Calu3 (cell line): ENCODE measurements around the gene GNPTAB. TPM values are rescaled to one million over a fixed set of nuclear protein-coding genes. Genes with fewer than 3 reads are reported as not detected.

Source experiments
- BruUV-seq: library from RNA; stranded (reverse); fragments of 400-500 nt; replicated peaks from 2 replicates; lab custom pipeline; 2021; lab: Mats Ljungman, UMichigan
- CTCF ChIA-PET: fragments of 300-600 bp; sonication (Branson Sonifier 250); formaldehyde crosslinking; loops from one replicate; lab custom pipeline; 2022; ENCODE audit warnings: antibody characterized with exemption; lab: Charles Lee
- DNase-seq: peaks from one replicate; pipeline ENCODE4 v3.0.0; 2022
- H3K27ac Mint-ChIP-seq: one replicate; pipeline ENCODE4 v1.8.0; 2022; ENCODE audit warnings: mixed read lengths; ENCODE audit not compliant: unreplicated experiment
- H3K27me3 Mint-ChIP-seq: one replicate; pipeline ENCODE4 v1.8.0; 2022; ENCODE audit warnings: mixed read lengths; ENCODE audit not compliant: unreplicated experiment
- H3K36me3 Mint-ChIP-seq: one replicate; pipeline ENCODE4 v1.8.0; 2022; ENCODE audit warnings: mild to moderate bottlenecking, moderate library complexity, mixed read lengths; ENCODE audit not compliant: insufficient read depth, unreplicated experiment
- H3K4me1 Mint-ChIP-seq: one replicate; pipeline ENCODE4 v1.8.0; 2022; ENCODE audit warnings: mild to moderate bottlenecking, low read depth, mixed read lengths; ENCODE audit not compliant: unreplicated experiment
- H3K4me3 Mint-ChIP-seq: one replicate; pipeline ENCODE4 v1.8.0; 2022; ENCODE audit warnings: mild to moderate bottlenecking, low read depth, moderate library complexity, mixed read lengths; ENCODE audit not compliant: unreplicated experiment
- H3K9me3 Mint-ChIP-seq: one replicate; pipeline ENCODE4 v1.8.0; 2022; ENCODE audit warnings: low read depth, mixed read lengths; ENCODE audit not compliant: unreplicated experiment
- CTCF ChIP-seq: fragments of 200-600 bp; IDR thresholded peaks from one replicate; pipeline ENCODE4 v1.8.0; 2022; ENCODE audit warnings: antibody characterized with exemption; ENCODE audit not compliant: unreplicated experiment
- intact Hi-C: fragments of 100-400 bp; cut with micrococcal nuclease; formaldehyde crosslinking; loops from one replicate; pipeline ENCODE4 v1.10.0; 2022; ENCODE audit not compliant: unreplicated experiment
- total RNA-seq: library from RNA; stranded (reverse); gene quantifications from 2 replicates; pipeline ENCODE4 v1.2.3, GENCODE V29; 2022

GNPTAB gene
- total RNA-seq, 1 experiment from 2014 or later = 36.0 TPM

DNA sequence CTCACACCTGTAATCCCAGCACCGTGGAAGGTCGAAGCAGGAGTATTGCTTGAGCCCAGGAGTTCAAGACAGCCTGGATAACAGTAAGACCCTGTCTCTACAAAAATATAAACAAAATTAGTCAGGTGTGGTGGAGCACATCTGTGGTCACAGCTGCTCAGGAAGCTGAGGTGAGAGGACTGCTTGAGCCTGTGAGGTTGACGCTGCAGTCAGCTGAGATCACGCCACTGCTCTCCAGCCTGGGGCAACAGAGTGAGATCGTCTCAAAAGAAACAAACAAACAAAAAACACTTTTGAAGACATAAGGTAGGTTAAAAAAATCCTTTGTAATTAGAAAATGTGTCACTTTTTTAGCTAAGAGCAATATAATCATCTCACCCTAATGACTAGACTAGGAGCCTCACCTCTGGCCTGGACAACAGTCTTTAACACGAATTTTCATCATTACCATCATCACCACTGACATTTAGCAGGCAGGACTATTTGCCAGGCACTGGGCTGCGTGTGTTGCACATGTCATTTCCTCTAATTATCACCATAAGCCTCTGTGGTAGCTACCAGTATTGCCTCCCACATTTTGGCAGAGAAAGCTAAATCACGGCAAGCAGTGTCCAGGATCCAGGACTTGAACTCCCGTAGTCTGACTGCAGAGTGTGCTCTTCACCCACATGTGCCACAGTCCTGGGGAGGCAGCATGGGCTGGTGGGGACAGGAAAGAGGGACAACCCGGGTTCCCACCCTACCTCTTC lies 86.9 kb downstream of the GNPTAB start:
- no peaks in the 10 kb centered on the region for H3K4me1 Mint-ChIP-seq
- H3K4me3 Mint-ChIP-seq = no peak overlapping the region
- peaks cover 9% of the 10 kb centered on the region for H3K36me3 Mint-ChIP-seq
- no peak for TF ChIP-seq CTCF
- no peak overlapping the region for H3K27ac Mint-ChIP-seq
- H3K27me3 Mint-ChIP-seq = no peaks in the 10 kb centered on the region
- H3K9me3 Mint-ChIP-seq = no peaks in the 10 kb centered on the region
- intact Hi-C loops = no loop called here
- DNase-seq = no peak
- no TSS peak for BruUV-seq
- CTCF ChIA-PET = no interaction called here

DNA sequence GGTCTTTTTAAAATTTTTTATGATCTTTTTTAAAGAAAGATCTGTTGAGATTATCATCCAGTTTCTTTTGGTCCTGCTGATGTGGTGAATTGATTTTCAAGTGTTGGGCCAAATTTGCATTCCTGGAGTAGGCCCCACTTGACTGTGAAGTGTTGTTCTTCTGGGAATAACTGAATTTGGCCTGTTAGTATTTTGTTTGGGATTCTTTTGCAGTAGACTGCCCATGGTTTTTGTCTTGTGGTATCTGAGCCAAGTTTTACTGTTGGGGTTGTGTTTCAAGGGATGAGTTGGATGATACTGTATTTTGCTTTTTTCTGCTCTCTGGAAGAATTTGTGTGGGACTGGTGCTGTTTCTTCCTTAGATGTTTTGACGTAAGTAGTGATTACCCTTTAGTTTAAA lies 87.5 kb downstream of the GNPTAB start:
- intact Hi-C loops = no loop called here
- CTCF ChIA-PET = no interaction called here
- TF ChIP-seq CTCF = no peak
- H3K4me1 Mint-ChIP-seq = no peaks in the 10 kb centered on the region
- H3K9me3 Mint-ChIP-seq = no peaks in the 10 kb centered on the region
- H3K4me3 Mint-ChIP-seq = no peak overlapping the region
- no TSS peak for BruUV-seq
- H3K27me3 Mint-ChIP-seq = no peaks in the 10 kb centered on the region
- H3K27ac Mint-ChIP-seq = no peak overlapping the region
- DNase-seq = no peak
- peaks cover 12% of the 10 kb centered on the region for H3K36me3 Mint-ChIP-seq

DNA sequence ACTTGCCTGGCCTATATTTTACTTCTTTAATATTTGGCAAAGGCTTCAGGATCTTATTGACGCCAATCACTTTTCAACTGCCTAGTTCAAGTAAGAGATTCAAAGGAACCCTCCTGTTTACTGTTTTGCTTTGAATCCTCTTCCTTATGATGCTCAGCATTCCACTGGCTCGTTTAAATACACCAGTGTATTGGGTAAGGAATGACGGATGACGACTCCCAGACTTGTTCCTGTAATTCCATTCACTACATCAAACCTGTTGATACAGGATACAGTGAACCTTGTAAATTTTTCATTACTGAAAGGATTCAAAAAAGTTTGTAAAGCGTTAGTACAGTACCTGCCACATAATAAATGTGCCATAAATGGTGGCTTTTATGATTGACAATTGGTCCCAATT lies 89.8 kb downstream of the GNPTAB start:
- no peaks in the 10 kb centered on the region for H3K4me1 Mint-ChIP-seq
- BruUV-seq = no TSS peak
- DNase-seq = no peak

GRCh38 chr12:101740566-101740965 lies 90.2 kb downstream of the GNPTAB start:
- Mint-ChIP-seq H3K36me3 (peaks cover 12% of the 10 kb centered on the region), H3K4me1 (no peaks in the 10 kb centered on the region), H3K9me3 (no peaks in the 10 kb centered on the region), H3K27ac (no peak overlapping the region), H3K4me3 (no peak overlapping the region), H3K27me3 (no peaks in the 10 kb centered on the region)
- DNase-seq = no peak
- BruUV-seq = no TSS peak
- no peak for TF ChIP-seq CTCF
- intact Hi-C loops = no loop called here
- CTCF ChIA-PET = interaction anchor here (0.6 kb wide), 1 partner anchor 21 kb away, joined by 6 read pairs; no protein-coding TSS in a partner anchor

More for the DNA sequence above, 89.8 kb downstream of the GNPTAB start:
- H3K36me3 Mint-ChIP-seq = peaks cover 12% of the 10 kb centered on the region
- no peak overlapping the region for H3K4me3 Mint-ChIP-seq
- no peaks in the 10 kb centered on the region for H3K9me3 Mint-ChIP-seq
- no peaks in the 10 kb centered on the region for H3K27me3 Mint-ChIP-seq
- CTCF ChIA-PET = no interaction called here
- intact Hi-C loops = no loop called here
- H3K27ac Mint-ChIP-seq = no peak overlapping the region
- no peak for TF ChIP-seq CTCF
